IMR-90 (cell line): ENCODE measurements around the gene OGG1. TPM values are rescaled to one million over a fixed set of nuclear protein-coding genes. Genes with fewer than 3 reads are reported as not detected.

Experiments
- ATAC-seq: fragments of 200-7000 bp; cut with Tn5 transposase; 2 replicates; pipeline ENCODE4 v1.9.1; 2020; ENCODE audit warnings: low read depth, mild to moderate bottlenecking, moderate library complexity
- BruUV-seq: library from RNA; stranded (reverse); fragments of 400-500 nt; replicated peaks from 2 replicates; lab custom pipeline; 2021; lab: Mats Ljungman, UMichigan
- CTCF ChIA-PET: fragments of 300-600 bp; formaldehyde crosslinking; extraction: SDS; loops from one replicate; lab custom pipeline; 2021; ENCODE audit warnings: antibody characterized with exemption; lab: Yijun Ruan, JAX
- POLR2A ChIA-PET: fragments of 300-600 bp; sonication (Branson Sonifier 250); formaldehyde crosslinking; loops from one replicate; lab custom pipeline; 2022; ENCODE audit warnings: antibody characterized with exemption; ENCODE audit not compliant: unreplicated experiment; lab: Charles Lee
- DNase-seq: peaks from one replicate; pipeline ENCODE4 v3.0.0; 2013
- H2AFZ ChIP-seq: replicated peaks from 2 replicates; pipeline ENCODE3; 2013; ENCODE audit warnings: low read length, mild to moderate bottlenecking; ENCODE audit not compliant: poor library complexity
- H2AK5ac ChIP-seq: 2 replicates; pipeline ENCODE4 v1.6.1; 2013; ENCODE audit warnings: low read depth, low read length, inconsistent platforms
- H2AK9ac ChIP-seq: replicated peaks from 2 replicates; pipeline ENCODE3; 2013; ENCODE audit warnings: mild to moderate bottlenecking, low read depth, low read length, moderate library complexity; ENCODE audit not compliant: poor library complexity
- H2BK120ac ChIP-seq: 2 replicates; pipeline ENCODE4 v1.6.1; 2013; ENCODE audit warnings: low read depth, low read length, inconsistent platforms
- H2BK15ac ChIP-seq: 3 replicates; pipeline ENCODE4 v1.6.1; 2013; ENCODE audit warnings: low read depth, low read length, inconsistent platforms
- H2BK20ac ChIP-seq: 2 replicates; pipeline ENCODE4 v1.6.1; 2013; ENCODE audit warnings: low read depth, mild to moderate bottlenecking, inconsistent platforms, low read length, moderate library complexity
- H2BK5ac ChIP-seq: 2 replicates; pipeline ENCODE4 v1.6.1; 2013; ENCODE audit warnings: mild to moderate bottlenecking, low read depth, low read length, inconsistent platforms; ENCODE audit not compliant: poor library complexity, severe bottlenecking
- H3K14ac ChIP-seq: replicated peaks from 2 replicates; pipeline ENCODE4 v1.6.1; 2013; ENCODE audit warnings: low read depth, low read length, inconsistent platforms
- H3K18ac ChIP-seq: 2 replicates; pipeline ENCODE4 v1.6.1; 2013; ENCODE audit warnings: low read depth, low read length, control low read depth
- H3K23ac ChIP-seq: 2 replicates; pipeline ENCODE4 v1.6.1; 2013; ENCODE audit warnings: low read depth, low read length, inconsistent platforms
- H3K27ac ChIP-seq: 2 replicates; pipeline ENCODE4 v1.5.1; 2013; ENCODE audit warnings: mild to moderate bottlenecking, control low read depth, low read length; ENCODE audit not compliant: insufficient read depth
- H3K27me3 ChIP-seq: 2 replicates; pipeline ENCODE4 v1.6.1; 2013; ENCODE audit warnings: low read length; ENCODE audit not compliant: control insufficient read depth, insufficient read depth
- H3K36me3 ChIP-seq: 2 replicates; pipeline ENCODE4 v1.6.1; 2013; ENCODE audit warnings: low read length, mixed read lengths; ENCODE audit not compliant: control insufficient read depth, insufficient read depth
- H3K4ac ChIP-seq: 2 replicates; pipeline ENCODE4 v1.6.1; 2013; ENCODE audit warnings: low read depth, low read length, inconsistent platforms
- H3K4me1 ChIP-seq: 2 replicates; pipeline ENCODE4 v1.6.1; 2013; ENCODE audit warnings: low read length, mixed read lengths; ENCODE audit not compliant: control insufficient read depth, insufficient read depth
- H3K4me2 ChIP-seq: 2 replicates; pipeline ENCODE4 v1.6.1; 2013; ENCODE audit warnings: low read depth, mild to moderate bottlenecking, control low read depth, low read length, moderate library complexity
- H3K4me3 ChIP-seq: 2 replicates; pipeline ENCODE4 v1.5.1; 2013; ENCODE audit warnings: low read depth, mild to moderate bottlenecking, control low read depth, low read length, moderate library complexity; ENCODE audit not compliant: insufficient read depth
- H3K56ac ChIP-seq: 2 replicates; pipeline ENCODE4 v1.6.1; 2013; ENCODE audit warnings: low read length, inconsistent platforms; ENCODE audit not compliant: insufficient read depth; ENCODE audit errors: extremely low read depth
- H3K79me1 ChIP-seq, 2 experiments: 2 replicates each; pipeline ENCODE4 v1.6.1; 2013; ENCODE audit warnings: low read length in 2 of 2, inconsistent platforms in 1 of 2, low read depth in 1 of 2
- H3K9ac ChIP-seq: 2 replicates; pipeline ENCODE4 v1.6.1; 2013; ENCODE audit warnings: low read depth, low read length, control low read depth
- H3K9me1 ChIP-seq: 2 replicates; pipeline ENCODE4 v1.6.1; 2013; ENCODE audit warnings: low read length, inconsistent platforms; ENCODE audit not compliant: insufficient read depth
- H3K9me3 ChIP-seq: 2 replicates; pipeline ENCODE4 v1.6.1; 2013; ENCODE audit warnings: low read length; ENCODE audit not compliant: control insufficient read depth, insufficient read depth
- H4K20me1 ChIP-seq: 2 replicates; pipeline ENCODE4 v1.6.1; 2013; ENCODE audit warnings: low read length, inconsistent platforms; ENCODE audit not compliant: insufficient read depth
- H4K5ac ChIP-seq: 2 replicates; pipeline ENCODE4 v1.6.1; 2013; ENCODE audit warnings: mild to moderate bottlenecking, low read depth, low read length, control low read depth
- H4K8ac ChIP-seq, 2 experiments: 2 replicates each; pipeline ENCODE4 v1.6.1; 2013; ENCODE audit warnings: low read depth in 2 of 2, low read length in 2 of 2, control low read depth in 1 of 2, inconsistent platforms in 1 of 2
- H4K91ac ChIP-seq: 2 replicates; pipeline ENCODE4 v1.6.1; 2013; ENCODE audit warnings: low read depth, low read length, inconsistent platforms; ENCODE audit not compliant: insufficient read depth
- CEBPB ChIP-seq: IDR thresholded peaks from 2 replicates; pipeline ENCODE4 v1.6.1; 2012; ENCODE audit warnings: low read depth, low read length, improper control_type of control experiment
- MXI1 ChIP-seq: IDR thresholded peaks from 2 replicates; pipeline ENCODE4 v1.6.1; 2012; ENCODE audit warnings: low read depth, mild to moderate bottlenecking, low read length, moderate library complexity, borderline replicate concordance
- RAD21 ChIP-seq: IDR thresholded peaks from 2 replicates; pipeline ENCODE4 v1.6.1; 2012; ENCODE audit warnings: low read length, improper control_type of control experiment
- RCOR1 ChIP-seq: IDR thresholded peaks from 2 replicates; pipeline ENCODE4 v1.6.1; 2012; ENCODE audit warnings: mild to moderate bottlenecking, low read length, improper control_type of control experiment; ENCODE audit not compliant: insufficient replicate concordance
- RFX5 ChIP-seq: IDR thresholded peaks from 2 replicates; pipeline ENCODE4 v1.8.0; 2012; ENCODE audit warnings: low read depth, mild to moderate bottlenecking, low read length, moderate library complexity
- SMC3 ChIP-seq: fragments of 150-350 bp; IDR thresholded peaks from 2 replicates; pipeline ENCODE4 v1.6.1; 2016; ENCODE audit warnings: low read depth, mild to moderate bottlenecking, antibody characterized with exemption, low read length, moderate library complexity
- WGBS, 2 experiments: methylation state at CpG; one replicate each; pipeline versions ENCODE4 v1.1.5 to v1.1.7; 2013; ENCODE audit warnings: missing lambda C conversion rate in 2 of 2; ENCODE audit not compliant: insufficient read length in 1 of 2; ENCODE audit errors: extremely low coverage in 2 of 2; 5-methylcytosine and 5-hydroxymethylcytosine counted together
- dilution Hi-C: fragments of 300-500 bp; cut with HindIII; formaldehyde crosslinking; loops from one replicate; pipeline ENCODE4 v1.14.3; 2018; ENCODE audit warnings: low sequenced_read_pairs; ENCODE audit not compliant: unreplicated experiment
- in situ Hi-C: fragments of 300-500 bp; cut with MboI; formaldehyde crosslinking; loops from 3 replicates; pipeline ENCODE4 v1.14.3; 2019; ENCODE audit warnings: low sequenced_read_pairs, inconsistent platforms, mixed read lengths
- intact Hi-C: fragments of 100-400 bp; cut with micrococcal nuclease; formaldehyde crosslinking; loops from 2 replicates; pipeline ENCODE4 v1.10.0; 2022
- polyA plus RNA-seq, 3 experiments: library from polyadenylated mRNA; depleted of rRNA; stranded (reverse); fragments of >200 nt; gene quantifications; 2 replicates each; pipeline ENCODE4 v1.2.3, GENCODE V29; 2012; ENCODE audit warnings: low replicate concordance in 1 of 3
- total RNA-seq: library from RNA; depleted of rRNA; stranded (reverse); fragments of >200 nt; gene quantifications from 2 replicates; pipeline ENCODE4 v1.2.3, GENCODE V29; 2012
- TF ChIP-seq, protein P1 (sequence below): fragments of 150-350 bp; IDR thresholded peaks from 2 replicates; pipeline ENCODE4 v1.6.1; 2016; ENCODE audit warnings: low read depth, mild to moderate bottlenecking, low read length, moderate library complexity, borderline replicate concordance

The OGG1 gene
- total and polyA plus RNA-seq, 2 of the 4 experiments (the other 2 are of a cell fraction): 14.9 to 25.6 TPM

DNA sequence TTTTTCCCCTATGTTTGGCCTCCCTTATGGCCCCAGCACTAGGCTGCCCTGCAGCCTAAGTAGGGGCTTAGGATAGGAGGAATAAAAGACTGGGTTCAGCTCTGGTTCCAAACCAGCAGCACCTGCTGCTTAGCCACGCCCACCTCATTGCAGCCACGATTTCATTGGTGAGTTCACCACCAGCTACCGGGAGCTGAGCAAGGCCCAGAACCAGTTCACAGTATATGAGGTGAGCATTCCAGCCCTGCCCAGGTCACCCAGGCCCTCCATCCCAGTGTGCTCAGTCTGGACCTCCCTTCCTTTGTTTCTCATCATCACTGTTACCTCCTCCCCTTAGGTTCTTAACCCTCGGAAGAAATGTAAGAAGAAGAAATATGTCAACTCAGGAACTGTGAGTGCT is 34.6 kb upstream of the OGG1 start:
- Histone ChIP-seq H4K8ac (peak overlapping the region in 1 of 2 experiments; percentile 5; a peak in 1 of 4 replicates), H2AFZ (peak overlapping the region; percentile 17), H3K23ac (no peak overlapping the region), H2AK9ac (no peak overlapping the region), H4K20me1 (no peaks in the 10 kb centered on the region), H3K27ac (no peak overlapping the region), H2BK20ac (no peak overlapping the region), H3K4me2 (no peak overlapping the region), H3K14ac (no peak overlapping the region), H3K9me3 (no peaks in the 10 kb centered on the region), H3K56ac (no peak overlapping the region), H3K4me3 (no peak overlapping the region), H3K9ac (no peak overlapping the region), H2BK15ac (no peak overlapping the region), H2AK5ac (no peak overlapping the region), H4K5ac (no peak overlapping the region), H3K18ac (no peak overlapping the region), H2BK120ac (no peak overlapping the region), H3K36me3 (no peaks in the 10 kb centered on the region), H3K9me1 (no peaks in the 10 kb centered on the region), H3K4me1 (peaks cover 2% of the 10 kb centered on the region; the same call in 1 of the 2 replicates), H3K27me3 (peaks cover 27% of the 10 kb centered on the region), H3K4ac (no peak overlapping the region), H2BK5ac (no peak overlapping the region), H4K91ac (no peak overlapping the region), H3K79me1 (no peaks in the 10 kb centered on the region)
- WGBS, 2 experiments: 8% methylated on average over 3 of the region's 4 CpGs; no CpG with 5 or more reads in 1 of the 2 experiments
- in situ Hi-C loops: no loop called here
- TF ChIP-seq RCOR1 (no peak), CEBPB (no peak), SMC3 (no peak), RFX5 (no peak), RAD21 (no peak), MXI1 (no peak)
- TF ChIP-seq, protein P1, sequence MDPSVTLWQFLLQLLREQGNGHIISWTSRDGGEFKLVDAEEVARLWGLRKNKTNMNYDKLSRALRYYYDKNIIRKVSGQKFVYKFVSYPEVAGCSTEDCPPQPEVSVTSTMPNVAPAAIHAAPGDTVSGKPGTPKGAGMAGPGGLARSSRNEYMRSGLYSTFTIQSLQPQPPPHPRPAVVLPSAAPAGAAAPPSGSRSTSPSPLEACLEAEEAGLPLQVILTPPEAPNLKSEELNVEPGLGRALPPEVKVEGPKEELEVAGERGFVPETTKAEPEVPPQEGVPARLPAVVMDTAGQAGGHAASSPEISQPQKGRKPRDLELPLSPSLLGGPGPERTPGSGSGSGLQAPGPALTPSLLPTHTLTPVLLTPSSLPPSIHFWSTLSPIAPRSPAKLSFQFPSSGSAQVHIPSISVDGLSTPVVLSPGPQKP: no peak
- ChIA-PET POLR2A (no interaction called here), CTCF (interaction anchor here (0.6 to 1.2 kb wide), 2 partner anchors 15 to 77 kb away, joined by 3 to 5 read pairs; partner anchors contain the start of genes ARPC4 and TADA3)
- DNase-seq (no peak), ATAC-seq (no peak)
- BruUV-seq: no TSS peak
- intact Hi-C loops: loop anchor here (5.0 to 10.0 kb wide), 3 partner anchors 202 to 510 kb away; partner anchors contain the start of genes CRELD1 and IL17RC
- dilution Hi-C loops: no loop called here
